SU-DHL-6 (cell line): ENCODE results near the gene TRIM29.

ENCODE experiments used
- H2AFZ ChIP-seq: fragments of 200-600 bp; sonication (generic); 2 replicates; pipeline ENCODE4 v1.6.1; 2014; ENCODE audit warnings: low read depth, mild to moderate bottlenecking, moderate library complexity, mixed read lengths, antibody characterized with exemption, low read length; ENCODE audit not compliant: severe bottlenecking
- H3F3A ChIP-seq: fragments of 200-600 bp; shearing (Covaris generic); 2 replicates; pipeline ENCODE4 v1.6.0; 2016; ENCODE audit warnings: antibody characterized with exemption, mild to moderate bottlenecking; ENCODE audit not compliant: insufficient read depth
- H3K27ac ChIP-seq: fragments of 200-600 bp; sonication (generic); 2 replicates; pipeline ENCODE4 v1.5.1; 2016; ENCODE audit warnings: low read depth, mild to moderate bottlenecking, low read length, moderate library complexity, mixed read lengths
- H3K27me3 ChIP-seq: fragments of 200-600 bp; sonication (generic), shearing (Covaris generic); 2 replicates; pipeline ENCODE4 v1.6.0; 2014; ENCODE audit warnings: mild to moderate bottlenecking, low read length
- H3K36me3 ChIP-seq: fragments of 200-600 bp; sonication (generic); 2 replicates; pipeline ENCODE4 v1.6.1; 2014; ENCODE audit warnings: mild to moderate bottlenecking, low read length, mixed read lengths
- H3K4me2 ChIP-seq: fragments of 300-600, 200-600 bp; shearing (Covaris generic), sonication (generic); 2 replicates; pipeline ENCODE4 v1.6.0; 2014; ENCODE audit warnings: low read length, low read depth, mild to moderate bottlenecking; ENCODE audit not compliant: poor library complexity, severe bottlenecking
- H3K4me3 ChIP-seq: fragments of 200-600 bp; sonication (generic); 2 replicates; pipeline ENCODE4 v1.5.1; 2014; ENCODE audit warnings: antibody characterized with exemption, low read length, mild to moderate bottlenecking, mixed read lengths; ENCODE audit not compliant: insufficient read depth, poor library complexity, severe bottlenecking
- H3K79me2 ChIP-seq: fragments of 200-600 bp; sonication (generic); 2 replicates; pipeline ENCODE4 v1.6.1; 2014; ENCODE audit warnings: mild to moderate bottlenecking, low read length, moderate library complexity; ENCODE audit not compliant: insufficient read depth
- H3K9ac ChIP-seq: fragments of 200-600 bp; sonication (generic); 2 replicates; pipeline ENCODE4 v1.7.0; 2014; ENCODE audit warnings: mild to moderate bottlenecking, low read length
- H3K9me2 ChIP-seq: fragments of 200-600 bp; sonication (generic); replicated peaks from 2 replicates; pipeline ENCODE4 v1.6.1; 2014; ENCODE audit warnings: low read length; ENCODE audit not compliant: insufficient read depth
- H3K9me3 ChIP-seq: fragments of 200-600 bp; sonication (generic); 2 replicates; pipeline ENCODE4 v1.6.1; 2014; ENCODE audit warnings: low read length, mixed read lengths; ENCODE audit not compliant: insufficient read depth
- H4K20me1 ChIP-seq: fragments of 200-600 bp; sonication (generic); 2 replicates; pipeline ENCODE4 v1.6.1; 2014; ENCODE audit warnings: low read depth, mild to moderate bottlenecking, antibody characterized with exemption, low read length, moderate library complexity, mixed read lengths
- EZH2phosphoT487 ChIP-seq: fragments of 200-600 bp; sonication (generic), shearing (Covaris generic); conservative IDR thresholded peaks from 2 replicates; pipeline ENCODE4 v1.6.1; 2018; ENCODE audit warnings: mild to moderate bottlenecking, antibody characterized with exemption, low read length, moderate library complexity, mixed read lengths
- TF ChIP-seq, protein P1 (sequence below): fragments of 200-600 bp; sonication (generic); IDR thresholded peaks from one replicate; pipeline ENCODE4 v1.5.1; 2017; ENCODE audit warnings: antibody characterized with exemption, mild to moderate bottlenecking, low read length, moderate library complexity; ENCODE audit not compliant: insufficient read depth, poor library complexity, severe bottlenecking

TRIM29 gene

GRCh38 chr11:120126620-120127019, 11.3 kb downstream of the TRIM29 start:
- Histone ChIP-seq H3K36me3 (no peaks in the 10 kb centered on the region), H3K4me3 (no peak overlapping the region), H3K9me3 (no peaks in the 10 kb centered on the region), H3K9me2 (no peaks in the 10 kb centered on the region), H3K27ac (no peak overlapping the region), H3K9ac (no peak overlapping the region), H2AFZ (no peak overlapping the region), H3K79me2 (no peaks in the 10 kb centered on the region), H3K4me2 (no peak overlapping the region), H4K20me1 (no peaks in the 10 kb centered on the region), H3K27me3 (no peaks in the 10 kb centered on the region), H3F3A (no peaks in the 10 kb centered on the region)
- no peak for TF ChIP-seq EZH2phosphoT487
- TF ChIP-seq, protein P1, sequence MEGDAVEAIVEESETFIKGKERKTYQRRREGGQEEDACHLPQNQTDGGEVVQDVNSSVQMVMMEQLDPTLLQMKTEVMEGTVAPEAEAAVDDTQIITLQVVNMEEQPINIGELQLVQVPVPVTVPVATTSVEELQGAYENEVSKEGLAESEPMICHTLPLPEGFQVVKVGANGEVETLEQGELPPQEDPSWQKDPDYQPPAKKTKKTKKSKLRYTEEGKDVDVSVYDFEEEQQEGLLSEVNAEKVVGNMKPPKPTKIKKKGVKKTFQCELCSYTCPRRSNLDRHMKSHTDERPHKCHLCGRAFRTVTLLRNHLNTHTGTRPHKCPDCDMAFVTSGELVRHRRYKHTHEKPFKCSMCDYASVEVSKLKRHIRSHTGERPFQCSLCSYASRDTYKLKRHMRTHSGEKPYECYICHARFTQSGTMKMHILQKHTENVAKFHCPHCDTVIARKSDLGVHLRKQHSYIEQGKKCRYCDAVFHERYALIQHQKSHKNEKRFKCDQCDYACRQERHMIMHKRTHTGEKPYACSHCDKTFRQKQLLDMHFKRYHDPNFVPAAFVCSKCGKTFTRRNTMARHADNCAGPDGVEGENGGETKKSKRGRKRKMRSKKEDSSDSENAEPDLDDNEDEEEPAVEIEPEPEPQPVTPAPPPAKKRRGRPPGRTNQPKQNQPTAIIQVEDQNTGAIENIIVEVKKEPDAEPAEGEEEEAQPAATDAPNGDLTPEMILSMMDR = no peak

GRCh38 chr11:120125509-120125908, 12.4 kb downstream of the TRIM29 start:
- no peak overlapping the region for H3K4me3 ChIP-seq
- H3K36me3 ChIP-seq = no peaks in the 10 kb centered on the region
- no peaks in the 10 kb centered on the region for H3K79me2 ChIP-seq
- no peaks in the 10 kb centered on the region for H4K20me1 ChIP-seq
- no peak overlapping the region for H3K27ac ChIP-seq
- no peak overlapping the region for H3K9ac ChIP-seq
- TF ChIP-seq EZH2phosphoT487 = no peak
- TF ChIP-seq, protein P1 = no peak
- no peaks in the 10 kb centered on the region for H3F3A ChIP-seq
- H2AFZ ChIP-seq = no peak overlapping the region
- no peaks in the 10 kb centered on the region for H3K9me3 ChIP-seq
- no peaks in the 10 kb centered on the region for H3K27me3 ChIP-seq
- H3K9me2 ChIP-seq = no peaks in the 10 kb centered on the region
- no peak overlapping the region for H3K4me2 ChIP-seq

DNA sequence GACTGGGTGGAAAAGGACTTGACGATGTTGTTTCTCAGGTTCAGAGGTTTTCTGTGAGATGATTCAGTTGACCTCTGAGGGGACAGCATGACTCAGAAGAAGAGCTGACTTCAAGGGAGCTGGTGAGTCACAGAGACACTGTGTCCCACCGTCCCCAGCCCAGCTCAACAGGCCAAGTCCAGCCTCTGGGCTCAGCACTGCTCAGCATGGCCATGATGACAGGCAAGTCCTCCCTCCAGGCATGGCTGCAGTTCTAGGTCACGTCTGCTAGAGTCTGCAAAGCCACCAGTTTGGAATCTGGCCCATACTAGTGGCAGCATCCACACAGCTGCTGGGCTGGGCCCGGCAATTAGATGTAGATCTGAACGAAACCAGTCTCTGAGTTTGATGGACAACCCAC, 12.9 kb downstream of the TRIM29 start:
- H3K27me3 ChIP-seq = no peaks in the 10 kb centered on the region
- H3K27ac ChIP-seq = no peak overlapping the region
- no peak overlapping the region for H3K4me3 ChIP-seq
- H3K9ac ChIP-seq = no peak overlapping the region
- H3K36me3 ChIP-seq = no peaks in the 10 kb centered on the region
- TF ChIP-seq, protein P1 = no peak
- H2AFZ ChIP-seq = no peak overlapping the region
- no peaks in the 10 kb centered on the region for H3K79me2 ChIP-seq
- no peaks in the 10 kb centered on the region for H4K20me1 ChIP-seq
- H3F3A ChIP-seq = no peaks in the 10 kb centered on the region
- H3K4me2 ChIP-seq = no peak overlapping the region
- no peaks in the 10 kb centered on the region for H3K9me2 ChIP-seq
- H3K9me3 ChIP-seq = no peaks in the 10 kb centered on the region

DNA sequence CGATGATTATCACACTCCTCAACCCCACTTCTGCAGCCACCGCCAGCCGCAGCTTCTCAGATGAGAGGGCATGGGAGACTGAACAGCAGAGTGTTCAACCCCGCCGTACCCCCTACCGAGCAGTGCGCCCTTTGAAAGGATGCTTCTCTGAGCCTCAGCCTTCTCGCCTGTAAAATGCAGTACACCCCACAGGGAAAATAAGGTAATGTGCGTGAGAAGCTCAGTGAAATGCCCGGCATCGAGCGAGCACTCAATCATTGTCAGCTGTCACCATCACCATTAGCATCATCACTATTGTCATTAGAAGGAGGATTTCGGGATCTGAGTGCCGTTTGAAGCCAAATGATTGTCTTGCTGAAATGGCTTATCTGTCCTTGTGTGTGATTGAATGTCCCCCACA, 13.6 kb downstream of the TRIM29 start:
- TF ChIP-seq, protein P1 = no peak
- TF ChIP-seq EZH2phosphoT487 = no peak
- H3K9ac ChIP-seq = no peak overlapping the region

More for the DNA sequence above, 13.6 kb downstream of the TRIM29 start:
- H3K79me2 ChIP-seq = no peaks in the 10 kb centered on the region
- no peak overlapping the region for H3K4me3 ChIP-seq
- no peaks in the 10 kb centered on the region for H3K36me3 ChIP-seq
- H3F3A ChIP-seq = no peaks in the 10 kb centered on the region
- no peak overlapping the region for H3K27ac ChIP-seq
- H3K9me2 ChIP-seq = no peaks in the 10 kb centered on the region
- H2AFZ ChIP-seq = no peak overlapping the region
- no peaks in the 10 kb centered on the region for H4K20me1 ChIP-seq
- no peaks in the 10 kb centered on the region for H3K27me3 ChIP-seq
- no peak overlapping the region for H3K4me2 ChIP-seq
- no peaks in the 10 kb centered on the region for H3K9me3 ChIP-seq
